Activated CD8-positive, alpha-beta memory T cell treated with anti-CD3 and anti-CD28 coated beads for 48 hours (primary cell): ENCODE measurements around the gene FSHR.

ENCODE experiments used
- DNase-seq, 3 experiments: peaks; one replicate each; pipeline ENCODE4 v3.0.0-alpha.2; 2020; ENCODE audit warnings: low read depth in 2 of 3, low spot score in 2 of 3

The FSHR gene

DNA sequence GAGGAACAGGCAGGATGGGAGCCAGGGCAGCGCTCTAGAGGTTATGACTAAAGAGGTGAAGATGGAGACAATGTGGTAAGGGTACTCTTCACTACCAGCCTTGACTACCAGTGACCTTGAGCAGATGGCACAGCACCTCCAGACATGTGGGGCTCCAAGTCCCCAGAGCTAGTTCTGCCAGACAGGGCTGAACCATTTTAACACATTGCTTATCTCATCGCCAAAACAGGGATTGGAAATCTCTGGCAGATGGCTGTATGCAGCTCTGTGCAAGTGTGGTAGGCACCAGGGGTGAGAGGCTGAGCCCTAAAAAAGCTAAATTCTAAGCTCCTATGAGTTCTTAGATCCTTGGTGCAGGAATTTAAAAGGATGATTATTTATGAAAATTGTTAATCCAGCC is 41.3 kb downstream of the FSHR start:
- no peak for DNase-seq

DNA sequence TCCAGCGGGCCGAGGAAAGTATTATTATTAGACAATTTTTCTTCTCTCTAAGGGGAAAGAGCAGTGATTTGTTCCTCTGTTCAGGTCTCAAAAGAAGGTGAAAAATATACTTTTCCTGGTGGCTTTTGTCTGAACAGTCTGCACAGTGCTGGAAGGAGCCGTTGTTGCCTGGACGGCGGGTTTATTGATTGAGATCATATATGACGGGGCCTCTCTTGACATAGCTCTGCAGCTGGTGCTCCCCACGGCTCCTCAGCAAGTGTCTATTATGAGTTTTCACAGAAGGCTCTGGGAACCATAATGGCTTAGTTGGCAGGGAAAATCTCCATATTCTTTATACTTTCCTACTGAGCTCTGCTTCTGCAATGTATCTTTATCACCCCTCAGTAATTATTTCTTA is 42.9 kb downstream of the FSHR start:
- DNase-seq: no peak

DNA sequence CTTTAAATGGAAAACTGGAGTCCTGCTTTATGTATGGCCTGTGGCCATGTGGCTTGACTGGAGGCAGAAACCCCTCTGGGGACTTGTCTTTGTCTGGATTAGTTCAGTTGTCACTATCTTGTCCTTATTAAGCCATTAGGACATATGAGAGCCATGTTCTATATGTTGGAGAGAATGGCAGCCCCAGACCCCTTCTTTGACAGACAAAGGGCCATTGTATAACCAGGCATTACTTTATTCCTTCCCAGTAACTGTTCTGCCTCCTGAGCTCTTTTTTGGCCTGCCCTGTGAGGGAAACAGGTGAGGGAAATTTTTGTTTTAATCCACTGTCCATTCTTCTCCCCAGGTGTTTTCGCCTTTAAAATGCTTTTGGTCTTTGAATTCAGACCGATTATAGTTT is 43.3 kb downstream of the FSHR start:
- DNase-seq: no peak

DNA sequence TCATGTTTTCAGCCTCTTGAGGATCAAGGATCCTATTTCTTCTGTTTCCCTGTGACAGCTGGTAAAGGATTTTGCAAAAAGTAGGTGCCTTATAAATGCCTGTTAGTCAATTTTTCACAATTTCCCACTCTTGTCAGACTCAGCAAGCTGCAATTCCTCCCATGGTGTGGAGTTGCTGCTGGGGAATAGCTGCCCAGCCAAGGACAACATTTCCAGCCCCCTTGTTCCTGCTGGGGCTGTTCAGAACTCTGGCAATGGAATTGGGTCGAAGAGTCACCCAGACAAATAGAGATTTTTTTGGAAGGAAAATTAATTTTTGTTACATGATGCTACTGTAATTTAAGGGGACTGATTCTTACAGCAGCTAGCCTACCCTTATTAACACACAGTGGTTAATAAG is 43.7 kb downstream of the FSHR start:
- DNase-seq: no peak

DNA sequence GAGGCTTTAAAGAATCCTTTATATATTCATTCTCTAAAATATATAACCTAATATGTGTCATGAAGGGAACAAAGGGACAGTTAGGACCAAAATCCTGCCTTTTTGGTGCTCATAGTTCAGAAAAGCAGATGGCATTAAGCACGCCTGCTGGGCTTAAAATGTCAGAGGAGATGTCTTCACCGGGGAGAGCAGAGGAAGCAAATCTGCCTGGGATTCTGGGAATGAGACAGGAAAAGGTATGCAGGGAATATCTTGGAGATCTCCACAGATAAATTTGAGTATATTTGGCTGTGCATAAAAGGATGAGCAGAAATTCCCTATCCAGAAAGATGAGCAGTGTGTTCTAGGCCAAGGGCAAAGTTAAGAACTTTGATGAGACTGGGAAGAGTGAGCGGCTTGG is 45.5 kb downstream of the FSHR start:
- no peak for DNase-seq

DNA sequence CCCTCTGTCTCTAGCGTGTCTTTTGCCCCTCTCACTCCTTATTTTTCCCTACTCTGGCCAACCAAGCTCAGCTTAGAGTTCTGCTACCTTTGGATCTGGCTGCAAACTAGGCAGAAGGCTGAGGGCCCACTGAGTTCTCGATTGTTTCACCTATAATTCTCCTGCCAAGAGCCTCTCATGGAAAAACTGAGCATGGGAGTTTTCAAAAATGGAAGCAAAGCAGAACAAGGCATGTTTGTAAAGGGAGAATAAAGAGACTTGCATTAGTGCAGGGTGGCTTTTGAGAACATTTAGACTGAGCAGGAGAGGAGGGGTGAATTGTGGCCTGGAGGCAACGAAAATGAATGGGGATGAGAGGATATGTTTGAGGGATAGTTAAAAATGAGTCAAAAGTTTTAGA is 45.9 kb downstream of the FSHR start:
- DNase-seq: no peak

DNA sequence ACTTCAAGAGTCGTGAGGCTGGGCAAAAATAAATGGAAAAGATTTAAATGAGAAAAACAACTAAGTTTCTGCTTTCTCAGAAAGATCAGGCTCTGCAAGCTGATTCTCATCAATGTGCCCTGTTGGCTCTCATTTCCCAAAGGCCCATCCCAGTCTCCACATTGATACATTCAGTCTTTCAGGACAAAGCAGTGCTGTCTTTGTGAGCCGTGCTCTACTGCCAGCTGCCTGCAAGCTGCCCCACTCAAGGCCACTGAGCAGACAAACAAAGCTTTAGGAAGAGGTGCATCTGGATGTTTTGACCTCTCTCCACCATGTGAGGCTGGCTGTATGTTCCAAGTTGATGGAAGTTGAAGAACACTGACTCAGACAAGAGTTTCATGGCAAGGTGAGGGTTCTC is 48.8 kb downstream of the FSHR start:
- DNase-seq: no peak

DNA sequence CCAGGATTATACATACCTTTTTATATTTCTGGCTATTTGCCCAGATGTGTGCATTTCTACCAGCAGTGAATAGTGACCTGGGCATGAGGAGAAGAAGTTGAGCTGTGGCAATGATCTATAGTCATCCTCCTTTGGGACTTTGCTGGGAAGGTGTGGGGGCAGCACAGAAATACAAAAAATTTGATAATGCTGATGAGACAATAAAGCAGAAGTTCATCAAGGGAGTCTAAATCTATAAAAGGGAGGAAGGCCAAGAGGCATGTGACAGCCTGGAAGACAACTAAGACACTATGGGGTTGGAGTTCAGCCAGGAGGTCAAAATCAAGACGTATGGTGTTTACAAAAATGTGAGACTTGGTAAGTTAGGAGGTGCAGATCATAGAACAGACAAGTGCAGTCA is 52.2 kb downstream of the FSHR start:
- no peak for DNase-seq

DNA sequence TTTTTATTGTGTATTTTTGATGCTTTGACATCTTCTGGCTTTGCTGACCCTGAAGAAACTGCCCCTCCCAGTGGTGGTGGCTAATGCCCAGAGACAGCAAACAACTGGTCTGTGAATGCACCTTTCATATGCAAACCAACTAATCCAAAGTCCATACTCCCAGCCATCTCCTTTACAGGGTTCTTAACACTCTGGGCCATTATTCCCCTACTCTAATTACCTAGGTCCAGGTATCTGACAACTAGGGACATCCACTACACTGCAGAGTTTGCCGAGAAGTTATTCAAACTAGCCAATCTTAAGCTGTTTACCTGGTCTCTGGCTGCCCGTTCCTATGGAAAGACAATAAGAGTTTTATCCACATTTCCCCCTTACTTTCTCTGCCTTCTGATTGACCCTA is 73.6 kb downstream of the FSHR start:
- DNase-seq: no peak

DNA sequence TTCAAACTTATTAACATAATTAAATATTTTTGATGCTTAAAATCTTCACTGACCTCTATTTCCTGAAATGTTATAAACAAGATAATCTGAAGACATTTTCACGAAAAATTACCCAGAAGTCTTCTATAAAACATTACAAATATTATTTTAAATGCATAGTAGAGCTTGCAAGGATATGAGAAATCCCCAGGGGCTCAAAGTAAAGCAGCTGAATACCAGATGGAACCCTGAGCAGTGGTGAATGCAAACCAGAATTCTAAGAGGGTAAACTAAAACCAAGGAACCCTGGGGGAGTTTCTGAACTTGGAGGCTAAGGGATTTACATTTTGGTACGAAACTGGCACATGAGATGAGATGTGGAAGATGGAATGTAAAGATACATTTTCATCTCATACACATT is 83.6 kb downstream of the FSHR start:
- no peak for DNase-seq

DNA sequence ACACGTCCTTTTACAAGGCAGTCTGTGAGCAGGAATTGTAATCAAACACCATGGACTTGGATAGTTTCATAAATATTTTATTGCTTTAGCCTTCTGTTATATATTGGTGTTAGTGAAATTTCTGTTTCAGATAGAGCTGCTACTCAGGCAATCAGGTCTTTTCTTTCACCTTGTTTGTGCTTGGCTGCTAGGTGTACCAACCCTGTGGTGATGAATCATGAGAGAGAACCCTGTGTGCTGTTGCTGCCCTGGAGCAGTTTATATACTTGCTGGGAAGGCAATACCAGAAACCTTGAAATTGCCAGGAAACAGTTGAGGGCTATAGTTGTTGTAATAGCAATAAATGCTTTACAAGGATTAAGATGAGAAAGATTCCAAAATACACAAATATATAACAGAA is 84.5 kb downstream of the FSHR start:
- DNase-seq: no peak

DNA sequence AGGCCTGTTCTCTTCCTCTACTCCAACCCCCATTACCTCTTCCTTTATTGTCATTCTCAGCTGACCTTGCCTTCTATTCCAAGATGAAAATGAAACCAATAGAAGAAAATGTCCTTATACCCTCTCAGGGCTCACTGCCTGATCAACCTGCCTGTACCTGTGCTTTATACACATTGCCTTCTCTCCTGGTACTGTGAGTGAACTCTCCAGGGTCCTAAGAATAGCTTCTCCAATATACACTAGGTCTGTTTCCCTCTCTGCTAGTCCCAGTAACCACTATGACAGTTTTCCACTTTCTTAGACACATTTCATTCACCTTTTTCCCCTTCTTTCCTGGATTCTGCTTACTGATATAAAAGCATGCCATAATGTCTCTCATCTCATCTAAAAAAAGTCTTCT is 85.7 kb downstream of the FSHR start:
- no peak for DNase-seq

DNA sequence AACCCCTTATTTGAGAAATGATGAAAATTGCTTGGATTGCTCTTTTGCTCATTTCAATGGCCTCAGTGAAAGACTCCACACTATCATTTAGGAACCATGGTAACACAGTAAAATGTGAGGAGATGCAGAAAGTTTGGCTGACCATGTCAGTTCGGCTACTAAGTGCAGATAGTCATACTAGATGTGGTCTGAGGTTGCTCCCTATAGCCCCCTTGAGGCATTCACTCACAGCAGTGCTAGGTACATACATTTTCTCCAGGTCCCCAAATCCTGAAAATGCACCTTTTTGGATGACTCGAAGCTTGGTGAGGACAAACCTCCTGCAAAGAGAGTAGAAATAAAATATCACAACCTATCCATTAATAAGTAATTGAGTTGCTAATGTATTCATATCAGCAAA is 86.3 kb downstream of the FSHR start:
- DNase-seq: no peak

DNA sequence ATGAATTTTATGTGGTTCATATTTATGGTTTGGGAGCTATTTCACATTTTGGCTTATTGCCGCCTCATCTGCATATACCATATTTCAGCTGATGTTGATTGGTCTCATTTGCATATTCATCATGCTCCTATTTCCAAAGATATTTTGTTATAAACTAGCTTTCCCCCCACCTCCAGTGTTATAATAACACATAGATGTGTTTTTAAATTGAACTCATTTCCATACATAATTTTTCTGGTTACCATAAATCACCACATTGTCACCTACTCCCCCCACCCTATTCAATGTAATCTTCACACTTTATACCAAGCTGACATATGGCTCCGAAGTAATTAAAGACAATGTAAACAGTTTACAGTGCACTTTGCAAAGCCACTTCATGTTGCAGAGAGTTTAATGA is 101.2 kb downstream of the FSHR start:
- no peak for DNase-seq

DNA sequence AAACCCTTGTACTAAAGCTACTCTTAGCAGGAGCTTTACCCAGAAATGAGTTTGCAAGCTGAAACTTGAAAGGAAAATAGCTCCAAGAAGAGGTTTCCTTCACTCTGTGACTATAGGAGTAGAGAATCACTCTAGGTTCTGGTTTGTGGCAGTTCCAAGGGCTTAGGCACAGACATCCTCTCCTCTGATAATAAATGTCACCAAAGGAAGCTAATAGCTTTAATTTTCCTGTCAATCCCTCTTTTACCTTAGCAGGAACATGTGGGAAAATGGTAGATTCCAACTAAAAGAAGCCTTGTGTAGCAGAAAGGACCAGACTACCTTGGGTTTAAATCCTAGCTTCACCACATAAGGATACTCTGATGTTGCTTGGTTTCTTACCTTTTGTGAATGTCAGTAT is 104.0 kb downstream of the FSHR start:
- DNase-seq: no peak

DNA sequence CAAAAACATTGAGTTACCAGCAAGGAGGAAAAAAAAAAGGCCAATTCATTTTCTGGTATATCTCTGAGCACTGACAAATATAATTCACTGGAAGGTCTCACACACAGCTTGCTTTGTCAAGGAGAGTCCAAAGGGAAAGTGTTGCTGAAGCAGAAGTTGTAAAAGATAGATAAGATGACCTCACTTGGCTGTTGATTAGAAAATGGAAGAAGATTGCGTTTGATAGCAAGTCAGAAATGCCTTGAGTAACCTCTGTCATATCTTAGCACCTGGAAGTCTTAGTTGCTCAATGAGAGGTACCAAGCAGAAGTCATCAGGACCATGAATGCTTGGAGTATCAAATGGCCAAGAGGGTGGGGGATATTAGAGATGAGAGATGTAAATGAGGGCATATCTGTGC is 105.2 kb downstream of the FSHR start:
- no peak for DNase-seq

DNA sequence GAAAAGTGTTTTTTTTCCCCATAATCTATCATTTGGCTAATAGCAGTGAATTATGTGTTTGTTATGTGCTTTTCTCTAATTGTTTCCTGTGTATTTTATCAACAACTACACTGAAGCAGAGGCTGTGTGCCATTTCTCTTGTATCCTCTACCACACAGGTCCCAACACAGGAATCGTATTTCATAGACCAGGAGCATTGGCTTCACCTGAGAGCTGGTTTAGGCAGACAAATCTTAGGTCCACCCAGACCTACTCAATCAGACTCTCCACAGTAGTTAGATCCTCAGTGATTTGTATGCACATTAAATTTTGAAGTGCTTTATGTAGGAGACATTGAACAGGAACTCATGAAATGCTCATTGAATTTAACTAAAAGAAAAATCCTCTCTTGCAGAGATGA is 109.2 kb downstream of the FSHR start:
- DNase-seq: no peak

DNA sequence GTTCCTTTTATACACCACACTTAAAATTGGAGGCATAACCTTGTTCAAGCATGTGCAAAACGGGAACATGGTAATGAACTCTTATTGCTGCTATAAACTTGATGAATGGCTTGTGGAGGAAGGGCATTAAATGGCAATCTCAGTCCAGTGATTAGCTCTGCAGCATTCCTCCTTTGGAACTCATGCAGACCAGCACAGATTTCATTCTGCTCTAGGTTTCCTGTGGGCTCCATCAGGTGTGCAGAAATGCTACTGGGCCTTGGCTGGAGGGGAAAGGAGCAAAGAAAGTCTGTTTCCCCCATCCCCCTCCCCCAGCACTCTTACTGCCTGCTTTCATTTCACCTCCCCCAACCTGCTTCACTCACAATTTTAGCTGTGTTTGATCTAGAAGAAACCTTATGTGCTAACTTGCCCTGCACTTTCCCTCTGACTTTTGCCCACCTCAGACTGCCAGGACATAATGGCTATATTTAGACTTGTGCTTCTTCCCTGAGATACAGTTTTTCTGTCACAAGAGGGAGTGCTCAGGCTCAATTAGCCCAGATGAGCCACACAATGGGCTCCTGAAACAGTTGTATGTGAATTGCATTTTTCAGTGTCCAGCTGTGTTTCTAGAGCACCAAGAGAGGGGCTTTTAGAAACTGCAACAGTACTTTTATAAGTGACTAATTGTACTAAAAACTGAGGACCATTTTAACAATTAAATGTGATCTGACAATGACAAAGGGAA is 109.8 kb downstream of the FSHR start:
- no peak for DNase-seq

DNA sequence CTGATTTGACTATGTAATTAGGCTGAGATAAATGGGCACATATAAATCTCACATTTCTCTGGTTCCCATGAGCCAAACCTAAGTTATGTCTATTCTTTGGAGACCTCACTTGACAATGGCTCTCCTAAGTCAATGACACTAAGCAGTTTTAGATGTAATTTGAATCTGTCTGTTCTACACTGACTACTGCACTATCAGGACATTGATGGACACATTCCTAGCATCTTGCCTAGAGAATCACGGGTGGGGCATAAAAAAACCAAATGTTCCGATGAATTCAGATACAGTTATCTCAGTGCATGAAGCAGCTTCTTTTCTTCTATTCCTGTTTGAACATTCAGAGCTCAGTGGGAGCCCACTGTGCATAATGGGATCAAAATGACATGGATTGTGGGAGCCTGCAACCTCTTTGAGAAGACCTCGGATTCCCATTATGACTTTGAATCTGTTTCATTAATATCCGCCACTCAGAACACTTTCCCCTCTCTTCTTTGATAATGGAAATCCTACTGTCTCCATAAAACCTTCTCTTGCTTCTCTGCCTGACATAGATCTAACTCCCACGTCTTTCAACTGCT is 110.8 kb downstream of the FSHR start:
- no peak for DNase-seq

DNA sequence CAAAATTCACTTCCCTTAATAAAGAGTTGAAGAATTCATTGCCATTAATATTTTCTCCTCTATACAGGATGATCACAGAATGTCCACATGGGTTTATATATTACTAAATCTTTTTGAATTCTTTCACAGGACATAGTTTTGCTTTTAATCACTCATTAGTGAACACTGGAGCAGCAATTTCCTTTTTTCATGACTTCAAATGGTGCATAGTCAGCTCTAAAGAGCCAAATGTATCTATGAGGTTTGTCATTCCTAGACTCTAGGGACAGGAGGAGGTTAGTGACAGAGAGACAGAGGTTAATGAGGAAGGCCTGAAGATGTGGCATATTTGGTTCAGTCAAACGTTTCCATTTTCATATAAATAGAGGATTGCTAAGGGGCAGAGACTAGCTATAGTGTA is 111.8 kb downstream of the FSHR start:
- DNase-seq: no peak

DNA sequence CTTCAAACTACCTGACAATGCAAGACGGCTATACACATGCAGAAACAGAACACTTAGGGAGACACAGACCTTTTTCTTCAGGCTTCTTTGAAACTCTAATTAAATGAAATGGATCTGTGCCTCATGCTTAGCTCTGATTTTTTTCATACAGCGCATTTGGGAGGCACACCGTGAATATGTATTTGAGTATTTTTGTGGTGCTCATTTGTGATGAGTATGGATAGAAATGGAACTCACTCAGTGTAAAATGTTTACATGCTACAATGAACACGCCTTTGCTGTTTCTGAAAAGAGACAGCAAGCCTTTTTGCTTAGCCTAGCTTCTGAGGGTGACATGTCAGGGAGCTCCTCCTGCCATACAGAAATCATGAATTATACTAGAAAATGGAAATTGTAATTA is 113.3 kb downstream of the FSHR start:
- no peak for DNase-seq

DNA sequence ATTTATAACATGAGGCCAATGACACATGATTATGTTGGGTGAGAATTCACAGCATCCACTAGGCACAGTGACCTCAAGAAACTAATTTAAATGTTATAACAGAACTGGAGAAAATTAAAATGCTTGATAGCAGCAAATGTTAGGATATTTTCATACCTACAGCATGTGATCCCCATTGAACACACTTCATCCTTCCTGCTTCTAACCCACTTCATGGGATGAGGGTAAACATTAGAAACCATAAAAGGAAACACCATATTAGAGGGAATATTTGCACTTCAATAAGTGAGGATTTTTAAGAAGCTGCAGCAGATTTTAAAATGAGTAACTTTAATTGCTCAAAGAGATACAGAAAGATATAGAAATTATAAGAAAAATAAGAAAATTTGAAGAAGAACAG is 117.1 kb downstream of the FSHR start:
- no peak for DNase-seq

DNA sequence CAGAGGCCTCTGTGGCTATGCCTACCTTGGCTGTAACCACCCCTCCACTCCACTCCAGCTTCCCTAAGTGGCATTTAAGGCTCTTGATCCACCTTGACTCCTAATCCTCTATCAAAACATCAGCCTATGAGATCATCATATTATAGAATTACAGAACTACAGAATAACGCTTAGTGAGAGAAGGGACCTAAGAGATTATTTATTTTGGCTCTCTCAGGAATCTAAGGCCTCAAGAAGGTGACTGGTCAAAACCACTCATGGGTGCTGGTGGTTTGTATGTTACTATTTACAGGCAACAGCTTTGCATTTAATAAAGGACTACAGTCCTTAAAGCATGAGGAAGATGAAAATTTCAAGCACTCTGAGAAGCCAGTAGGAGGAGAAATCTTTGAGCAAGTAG is 118.8 kb downstream of the FSHR start:
- DNase-seq: no peak
